ENCODE measurements around the gene IL1B.

The IL1B gene

DNA sequence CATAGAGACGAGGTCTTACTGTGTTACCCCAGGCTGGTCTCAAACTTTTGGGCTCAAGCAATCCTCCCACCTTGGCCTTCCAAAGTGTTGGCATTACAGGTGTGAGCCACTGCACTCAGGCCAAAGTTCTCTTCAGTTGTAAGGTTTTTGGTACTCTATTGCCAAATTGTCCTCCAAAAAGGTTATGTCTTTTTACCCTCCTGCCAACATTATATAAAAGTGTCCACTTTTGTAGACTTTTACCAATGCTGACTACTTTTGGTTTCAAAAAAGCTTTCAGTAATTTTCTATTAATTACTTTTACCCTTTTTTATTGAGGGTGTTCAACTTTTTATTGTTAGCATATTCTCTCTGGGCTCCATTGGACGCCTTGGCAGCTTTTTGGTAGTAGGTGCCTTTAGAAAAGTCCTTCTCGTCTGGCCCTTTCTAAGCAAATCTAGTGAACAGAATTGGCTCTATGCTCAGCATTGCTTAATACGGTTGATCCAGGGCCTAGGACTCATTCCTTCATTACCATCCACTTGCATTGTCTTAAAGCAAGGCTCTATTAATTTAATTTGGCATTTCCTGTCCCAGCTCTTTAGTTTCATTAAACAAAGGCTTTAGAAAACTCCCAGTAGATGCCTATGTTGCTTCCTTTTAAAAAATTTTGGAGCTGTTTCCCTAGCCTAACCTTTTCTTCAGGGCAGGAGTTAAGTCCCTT, 35.5 kb downstream of the IL1B start:
- no peak for DNase-seq

DNA sequence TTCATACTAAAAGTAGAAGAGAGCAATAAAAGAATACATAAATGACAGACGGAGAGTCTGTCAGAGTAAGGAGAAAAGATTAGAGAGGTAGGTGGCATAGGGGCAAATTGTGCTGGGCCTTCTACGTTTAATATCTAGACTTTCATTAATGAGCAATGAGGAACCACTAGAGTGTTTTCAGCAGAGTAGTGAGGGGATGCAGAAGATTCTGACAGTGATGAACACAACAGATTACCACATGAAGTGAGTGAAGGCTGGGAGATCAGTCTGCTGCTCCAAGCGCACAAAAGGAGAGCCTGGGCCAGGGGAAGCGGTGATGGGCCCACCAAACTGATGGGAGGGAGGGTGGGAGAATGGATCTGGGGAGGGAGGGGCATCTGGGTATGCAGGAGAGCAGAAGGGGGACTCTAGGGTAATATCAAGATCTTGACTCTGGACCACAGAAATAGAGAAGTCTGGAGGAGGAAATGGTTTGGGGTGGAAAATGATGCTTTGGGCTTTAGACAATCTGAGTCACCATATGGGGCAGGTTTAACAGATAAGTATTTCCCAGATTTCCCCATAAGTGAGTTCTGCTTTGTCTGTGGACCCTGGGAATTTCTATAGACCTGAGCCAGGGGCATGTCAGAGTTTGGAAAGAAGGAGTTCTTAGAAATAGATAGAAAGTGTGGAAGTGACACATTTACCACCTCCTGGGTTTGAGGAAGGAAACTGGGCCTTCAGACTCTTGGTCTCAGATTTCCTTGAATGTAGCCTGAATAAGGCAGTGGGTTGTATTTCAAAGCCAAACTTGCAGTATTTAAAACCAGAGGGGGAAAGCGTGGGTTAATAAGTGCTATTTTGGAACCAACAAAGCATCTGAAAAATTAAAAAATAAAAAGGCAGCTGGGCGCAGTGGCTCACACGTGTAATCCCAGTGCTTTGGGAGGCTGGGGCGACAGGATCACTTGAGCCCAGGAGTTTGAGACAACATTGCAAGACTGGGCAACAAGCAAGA, 37.3 kb downstream of the IL1B start:
- no peak for DNase-seq

DNA sequence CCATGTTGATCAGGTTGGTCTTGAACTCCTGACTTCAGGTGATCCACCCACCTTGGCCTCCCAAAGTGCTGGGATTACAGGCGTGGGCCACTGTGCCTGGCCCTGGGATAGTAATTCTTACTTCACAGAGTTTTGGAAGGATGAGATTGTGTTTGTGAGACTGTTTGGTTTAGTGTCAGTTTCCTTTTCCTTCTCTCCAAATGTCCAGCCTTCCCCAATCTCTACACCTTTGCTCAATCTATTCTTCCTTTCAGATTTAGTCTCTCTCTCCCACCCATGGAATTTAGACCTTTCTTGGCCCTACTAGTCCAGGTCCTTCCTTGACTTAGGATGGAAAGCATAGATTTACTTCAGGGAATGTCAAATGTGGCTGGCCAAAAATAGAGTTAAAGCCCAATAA, 40.1 kb downstream of the IL1B start:
- no peak for DNase-seq

DNA sequence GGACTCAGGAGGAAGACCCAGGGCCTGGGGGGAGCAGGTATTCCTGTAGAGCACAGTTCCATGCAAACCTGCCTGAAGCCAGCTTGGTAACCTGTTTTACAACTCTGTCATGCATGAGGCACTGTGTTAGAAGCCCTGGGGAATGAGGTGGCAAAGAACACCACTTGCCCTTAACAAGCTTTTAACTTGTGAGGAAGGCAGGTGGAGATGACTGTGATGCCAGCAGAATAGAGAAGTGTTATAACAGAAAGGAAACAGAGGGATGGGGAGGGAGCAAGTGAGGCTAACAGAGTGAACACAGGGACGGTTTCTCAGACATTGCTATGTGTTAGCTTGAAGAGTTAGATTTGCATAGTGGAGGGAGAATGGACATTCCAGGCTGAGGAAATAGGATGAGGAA, 40.8 kb downstream of the IL1B start:
- DNase-seq, result no peak

DNA sequence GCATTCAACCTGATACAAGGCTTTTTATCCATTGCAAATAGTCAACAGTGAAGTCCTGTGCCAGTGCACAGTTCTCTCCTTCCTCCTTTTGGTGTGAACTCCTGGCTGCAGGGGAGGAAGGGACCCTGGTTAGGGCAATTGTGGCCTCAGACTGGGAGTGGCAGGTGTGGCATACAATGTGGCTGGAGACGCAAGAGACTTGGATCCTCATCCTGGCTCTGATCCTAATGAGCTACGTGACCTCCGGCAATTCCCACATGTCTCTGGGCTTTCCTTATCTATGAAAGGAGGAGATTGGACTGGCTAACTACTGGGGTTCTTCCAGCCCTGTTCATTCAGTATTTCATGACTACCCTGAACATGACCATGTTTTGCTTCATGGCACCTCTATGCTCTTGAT, 41.7 kb downstream of the IL1B start:
- no peak for DNase-seq

DNA sequence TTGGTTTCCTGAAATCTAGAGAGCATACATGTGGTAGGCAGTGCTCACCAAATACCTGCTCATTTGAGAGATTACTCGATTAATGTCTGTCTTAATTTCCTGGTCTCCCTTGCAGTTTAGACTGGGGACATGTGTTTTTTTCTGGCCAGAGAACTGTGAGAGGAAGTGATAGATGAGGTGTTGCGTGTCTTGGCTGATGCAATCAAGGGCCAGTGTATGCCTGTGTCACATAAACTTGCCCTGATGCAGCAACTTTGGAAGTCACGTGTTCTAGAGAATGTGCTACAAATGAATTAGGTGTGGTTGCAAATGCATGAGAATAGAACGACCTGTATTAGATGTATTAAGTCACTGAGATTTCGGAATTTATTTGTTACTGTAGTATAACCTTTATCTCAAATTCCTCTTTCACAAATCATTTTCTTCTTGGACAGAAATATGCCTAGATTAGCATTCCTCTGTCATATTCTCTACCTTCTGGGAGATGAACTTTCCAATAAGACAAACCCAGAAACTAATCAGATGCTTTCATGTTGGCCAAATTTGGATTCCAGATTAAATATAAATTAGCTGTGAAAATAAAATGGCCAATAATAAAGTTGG, 42.3 kb downstream of the IL1B start:
- DNase-seq, result no peak

DNA sequence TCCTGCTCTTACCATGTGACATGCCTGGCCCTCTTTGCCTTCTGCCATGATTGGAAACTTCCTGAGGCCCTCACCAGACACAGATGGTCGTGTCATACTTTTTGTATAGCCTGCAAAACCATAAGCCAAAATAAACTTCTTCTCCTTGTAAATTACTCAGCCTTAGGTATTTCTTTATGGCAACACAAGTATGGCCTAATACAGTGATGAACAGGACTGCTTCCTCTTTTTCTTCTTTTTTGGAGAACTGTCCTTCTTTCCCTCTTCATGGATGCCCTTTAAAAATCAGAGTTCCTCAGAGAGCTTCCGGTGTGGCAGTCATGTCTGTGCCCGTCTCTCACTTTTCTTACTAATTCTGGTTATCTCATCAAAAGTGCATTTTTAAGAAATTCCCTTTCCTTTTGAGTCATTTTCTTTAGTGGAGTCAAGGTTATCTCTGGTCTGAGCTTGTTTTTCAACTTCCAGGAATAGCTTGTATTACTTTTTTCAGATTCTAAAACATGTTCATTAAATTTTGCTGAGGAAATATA, 43.1 kb downstream of the IL1B start:
- no peak for DNase-seq

DNA sequence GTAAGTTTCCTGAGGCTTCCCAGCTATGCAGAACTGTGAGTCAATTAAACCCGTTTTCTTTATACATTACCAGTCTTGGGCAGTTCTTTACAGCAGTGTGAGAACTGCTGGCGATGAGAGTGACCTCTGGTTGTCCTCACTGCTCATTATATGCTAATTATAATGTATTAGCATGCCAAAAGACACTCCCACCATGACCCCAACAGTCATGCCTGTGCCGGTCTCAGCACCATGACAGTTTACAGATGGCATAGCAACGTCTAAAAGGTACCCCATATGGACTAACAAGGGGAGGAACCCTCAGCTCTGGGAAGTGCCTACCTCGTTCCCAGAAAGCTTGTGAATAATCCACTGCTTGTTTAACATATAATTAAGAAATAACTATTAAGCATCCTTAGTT, 44.2 kb downstream of the IL1B start:
- no peak for DNase-seq

DNA sequence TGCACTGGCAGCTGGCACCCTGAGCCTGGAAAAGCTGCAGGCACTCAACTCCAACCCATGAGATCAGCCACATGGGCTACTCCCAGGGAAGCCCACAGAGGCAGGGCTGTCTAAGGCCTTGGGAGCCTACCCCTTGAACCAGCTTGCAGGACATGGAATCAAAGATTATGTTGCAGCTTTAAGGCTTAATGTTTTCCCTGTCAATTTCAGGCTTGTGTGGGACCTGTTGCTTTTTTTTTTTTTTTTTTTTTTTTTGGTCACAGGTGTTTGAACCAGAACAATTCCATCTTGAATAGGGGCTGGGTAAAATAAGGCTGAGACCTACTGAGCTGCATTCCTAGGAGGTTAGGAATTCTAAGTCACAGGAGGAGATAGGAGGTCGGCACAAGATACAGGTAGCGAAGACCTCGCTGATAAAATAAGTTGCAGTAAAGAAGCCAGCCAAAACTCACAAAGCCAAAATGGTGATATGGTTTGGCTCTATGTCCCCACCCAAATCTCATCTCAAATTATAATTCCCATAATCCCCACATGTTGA, 44.8 kb downstream of the IL1B start:
- DNase-seq, result no peak

DNA sequence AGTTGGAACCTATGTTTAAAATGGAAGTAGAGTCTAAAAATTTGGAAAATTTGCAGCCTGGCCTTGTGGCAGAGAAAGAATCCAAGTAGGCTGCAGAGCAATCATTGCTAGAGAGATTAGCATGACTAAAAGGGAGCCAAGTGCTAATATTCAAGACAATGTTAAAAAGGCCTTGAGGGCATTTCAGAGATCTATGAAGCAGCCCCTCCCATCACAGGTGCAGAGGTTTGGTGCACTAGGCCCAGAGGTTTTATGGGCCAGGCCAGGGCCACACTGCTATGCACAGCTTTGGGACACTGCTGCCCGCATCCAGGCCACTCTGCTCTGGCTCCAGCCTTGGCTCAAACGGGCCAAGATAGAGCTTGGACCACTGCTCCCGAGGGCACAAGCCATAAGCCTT, 45.6 kb downstream of the IL1B start:
- no peak for DNase-seq

DNA sequence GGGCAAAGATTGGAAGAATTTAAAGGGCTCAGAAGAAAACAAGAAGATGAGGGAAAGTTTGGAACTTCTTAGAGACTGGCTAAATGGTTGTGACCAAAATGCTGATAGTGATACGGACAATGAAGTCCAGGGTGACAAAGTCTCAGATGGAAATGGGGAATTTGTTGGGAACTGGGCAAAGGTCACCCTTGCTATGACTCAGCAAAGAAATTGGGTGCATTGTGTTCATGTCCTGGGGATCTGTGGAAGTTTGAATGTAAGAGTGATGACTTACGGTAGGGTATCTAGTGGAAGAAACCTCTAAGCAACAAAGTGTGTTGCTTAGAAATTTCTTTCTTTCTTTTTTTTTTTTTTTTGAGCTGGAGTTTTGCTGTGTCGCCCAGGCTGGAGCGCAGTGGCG, 46.3 kb downstream of the IL1B start:
- DNase-seq, result no peak

DNA sequence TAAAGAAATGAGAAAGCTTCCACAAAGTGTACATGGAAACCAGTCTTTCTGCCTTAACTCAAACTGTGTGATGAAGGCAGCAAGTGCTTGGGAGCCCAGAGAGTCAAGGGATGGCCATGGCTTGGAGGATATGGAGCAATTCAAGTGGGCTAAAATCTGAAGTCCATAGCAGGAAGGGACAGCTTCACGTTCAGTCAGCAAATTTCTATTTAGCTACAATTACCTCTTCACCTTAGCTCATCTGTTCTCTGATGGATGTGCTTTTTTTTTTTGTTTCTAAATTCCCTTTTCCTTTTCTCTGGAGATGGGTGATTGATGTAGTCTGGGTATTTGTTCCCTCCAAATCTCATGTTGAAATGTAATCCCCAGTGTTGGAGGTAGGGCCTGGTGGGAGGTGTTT, 47.4 kb downstream of the IL1B start:
- no peak for DNase-seq

DNA sequence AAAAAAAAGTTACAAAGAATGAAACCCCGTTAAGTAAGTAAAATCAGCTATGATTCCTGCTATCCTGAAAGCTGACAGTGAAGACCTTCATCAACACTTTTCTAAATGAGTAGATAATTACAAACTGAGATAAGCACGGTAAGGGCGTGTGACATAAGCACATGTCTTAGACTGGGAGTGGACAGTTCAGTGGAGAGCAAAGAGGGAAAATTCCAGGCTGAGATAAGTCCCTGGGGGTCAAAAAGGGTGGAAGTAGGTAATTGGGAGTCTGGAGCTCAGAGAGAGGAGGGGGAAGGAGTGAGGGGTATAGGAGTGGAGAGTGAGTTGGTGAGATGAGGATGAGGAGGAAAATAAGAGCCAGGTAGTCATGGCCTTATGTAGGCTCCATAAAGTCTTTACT, 47.9 kb downstream of the IL1B start:
- DNase-seq, result no peak

DNA sequence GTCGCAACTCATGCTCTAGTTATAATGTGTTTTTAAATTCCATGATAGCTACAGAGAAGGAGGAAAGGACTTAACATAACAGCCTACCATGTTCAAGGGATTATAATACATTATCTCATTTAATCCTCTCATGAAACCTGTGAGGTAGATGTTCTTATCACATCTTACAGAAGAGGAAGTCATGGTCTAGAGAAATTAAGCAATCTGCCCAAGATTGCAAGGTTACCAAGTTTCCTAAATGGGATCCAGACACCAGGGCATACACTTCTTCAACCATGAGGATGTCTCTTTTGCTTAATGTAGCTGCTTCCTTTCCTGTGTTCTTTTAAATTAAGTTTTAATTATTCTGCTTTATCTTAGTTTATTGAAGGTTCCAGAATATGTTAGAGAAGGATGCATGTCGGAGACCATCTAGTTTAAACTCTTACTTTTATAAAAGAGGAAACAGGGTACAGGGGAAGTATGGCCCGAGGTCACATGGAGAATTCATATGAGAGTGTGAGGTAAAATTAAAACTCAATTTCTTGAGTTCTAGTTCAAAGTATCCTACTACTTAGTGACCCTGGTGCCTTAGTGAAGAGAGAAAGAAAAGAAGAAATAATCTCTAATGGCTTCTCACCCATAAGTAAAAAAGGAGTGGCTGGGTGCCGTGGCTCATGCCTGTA, 48.7 kb downstream of the IL1B start:
- DNase-seq, result no peak

DNA sequence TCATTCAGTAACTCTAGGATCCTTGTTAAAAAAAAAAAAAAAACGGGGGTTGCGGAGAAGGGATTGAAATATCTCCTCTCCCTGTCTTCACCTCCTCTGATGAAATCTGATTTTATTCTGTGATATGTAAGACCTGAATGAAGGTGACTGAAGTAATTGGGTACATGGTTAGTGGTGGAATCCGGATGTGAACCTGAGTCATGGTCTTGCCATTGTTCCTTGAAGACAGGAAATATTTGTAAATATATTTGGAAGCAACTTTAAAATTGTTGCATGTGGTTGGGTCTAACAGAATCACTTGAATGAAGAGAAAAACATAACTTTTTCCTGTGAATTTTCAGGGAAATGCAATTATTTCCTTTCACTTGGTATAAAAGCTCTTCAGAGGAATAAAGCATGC, 49.3 kb downstream of the IL1B start:
- DNase-seq, result no peak

DNA sequence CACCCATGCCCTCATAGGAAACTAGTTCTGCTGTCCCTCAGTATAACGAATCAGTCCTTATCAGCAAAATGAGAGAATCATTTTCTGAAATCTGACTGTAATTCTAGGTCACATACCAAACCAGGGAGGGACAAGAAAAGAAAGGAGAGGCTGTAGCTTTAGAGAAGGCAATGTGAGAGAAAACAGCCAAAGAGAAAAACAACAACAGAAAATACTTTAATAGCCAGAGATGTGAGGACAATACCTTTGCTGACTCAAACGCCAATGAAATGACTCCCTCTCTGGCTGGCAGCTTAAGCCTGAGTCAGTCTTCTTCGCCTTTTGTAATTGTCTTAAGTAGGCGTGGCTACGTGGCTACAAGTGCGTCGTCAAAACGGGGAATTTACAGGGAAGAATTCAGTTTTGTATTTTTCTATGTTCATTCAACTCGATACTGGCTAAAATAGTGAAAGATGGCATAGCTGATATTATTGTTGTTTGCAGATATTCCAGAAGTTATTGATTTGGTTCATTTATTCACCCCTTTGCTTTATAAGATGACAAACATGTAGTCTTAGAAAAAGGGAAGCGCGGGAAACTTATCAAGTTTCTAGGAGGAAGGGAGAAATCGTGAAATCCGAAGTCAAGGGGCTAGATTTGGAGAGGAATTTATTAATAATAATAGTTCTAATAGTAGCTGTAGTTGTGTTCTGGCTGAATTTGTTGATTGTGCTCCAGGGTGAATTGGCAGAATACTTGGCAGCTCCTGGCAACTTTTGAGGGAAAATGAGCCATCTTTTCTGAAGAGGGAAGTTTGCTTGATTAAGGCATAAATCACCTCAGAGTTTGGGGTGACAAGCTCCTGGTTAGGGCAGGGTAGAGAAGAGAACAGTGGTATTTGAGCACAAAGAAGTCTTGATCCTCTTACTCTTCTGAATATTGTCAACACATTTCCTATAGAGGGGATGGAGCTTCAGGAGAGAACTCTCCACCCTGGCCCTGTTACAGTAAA, 52.1 kb downstream of the IL1B start, which contains the start of gene IL1A:
Gene IL1A (minus strand): TSS at position 295 of the 991 bp plus-strand sequence. CDS start 723 bp downstream, outside the sequence.
- no peak for DNase-seq

DNA sequence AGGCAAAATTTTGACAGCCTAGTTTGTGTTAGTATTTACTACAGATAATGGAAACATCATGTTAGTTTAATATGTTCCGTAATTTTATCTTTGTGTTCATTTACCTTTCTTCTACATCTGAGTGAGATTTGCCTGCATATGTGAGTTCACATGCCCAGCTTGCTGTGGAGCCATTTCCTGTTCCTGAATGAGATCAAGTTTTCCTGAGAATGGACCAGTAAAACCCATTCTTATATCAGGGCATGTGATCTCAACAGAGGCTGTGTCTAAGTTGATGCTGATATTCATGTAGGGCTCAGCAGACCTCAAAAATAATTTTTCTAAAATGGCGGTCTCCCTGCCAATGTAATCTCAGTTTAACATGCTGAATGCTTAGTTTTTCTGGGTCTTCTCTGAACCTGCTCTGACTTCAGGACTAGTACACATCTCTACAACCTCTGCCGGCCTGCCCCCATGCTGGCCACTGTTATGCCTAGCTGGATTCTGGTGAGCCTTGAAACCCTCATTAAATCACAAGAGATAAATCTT, 53.3 kb downstream of the IL1B start:
- DNase-seq, result no peak

DNA sequence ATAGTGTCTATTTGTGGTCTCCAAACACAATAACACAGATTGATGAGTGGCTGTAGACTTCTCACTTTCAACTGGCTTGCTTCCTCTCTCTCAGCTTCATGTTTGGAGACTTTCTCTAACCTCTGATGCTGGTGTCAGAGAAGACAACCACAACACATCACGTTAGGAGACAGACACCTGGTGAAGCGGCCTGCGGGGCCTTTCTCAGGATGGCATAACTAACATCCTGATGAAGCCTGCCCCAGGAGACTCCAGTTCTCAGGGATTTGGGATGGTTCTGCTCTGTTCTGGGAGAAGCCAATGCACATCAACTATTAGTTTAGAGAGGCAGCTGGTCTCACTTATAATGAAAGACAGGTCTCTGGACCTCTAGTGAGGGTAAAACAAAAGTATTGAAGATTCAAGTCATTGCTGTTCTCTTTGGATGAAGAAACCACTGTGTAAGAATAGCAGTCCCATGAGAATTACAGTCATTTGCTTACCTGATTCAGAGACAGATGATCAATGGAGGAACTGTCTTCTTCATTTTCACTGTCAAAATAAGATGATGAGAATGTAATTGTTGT, 54.3 kb downstream of the IL1B start:
- DNase-seq, result no peak
